ENCODE data around the gene STARD10.
"Not testable (repeated sequence)": the region's sequence is repeated elsewhere in the genome, so short reads cannot be mapped to it uniquely, and the experiment has no call there.

The STARD10 gene

GRCh38 chr11:72829884-72830533 is 36.2 kb upstream of the STARD10 start:
- Histone ChIP-seq H3K27me3 (ENCODE audit: insufficient read depth, poor library complexity, severe bottlenecking) (no peaks in the 10 kb centered on the region), H3K9me3 (ENCODE audit: severe bottlenecking) (no peaks in the 10 kb centered on the region), H3K36me3 (ENCODE audit: low read depth) (peaks cover 5% of the 10 kb centered on the region), H3K4me1 (ENCODE audit: insufficient read depth, poor library complexity, severe bottlenecking) (peaks cover 5% of the 10 kb centered on the region), H3K4me3 (ENCODE audit: severe bottlenecking) (no peak overlapping the region), H3K27ac (ENCODE audit: poor library complexity, severe bottlenecking) (no peak overlapping the region)
- TF ChIP-seq, protein P1, sequence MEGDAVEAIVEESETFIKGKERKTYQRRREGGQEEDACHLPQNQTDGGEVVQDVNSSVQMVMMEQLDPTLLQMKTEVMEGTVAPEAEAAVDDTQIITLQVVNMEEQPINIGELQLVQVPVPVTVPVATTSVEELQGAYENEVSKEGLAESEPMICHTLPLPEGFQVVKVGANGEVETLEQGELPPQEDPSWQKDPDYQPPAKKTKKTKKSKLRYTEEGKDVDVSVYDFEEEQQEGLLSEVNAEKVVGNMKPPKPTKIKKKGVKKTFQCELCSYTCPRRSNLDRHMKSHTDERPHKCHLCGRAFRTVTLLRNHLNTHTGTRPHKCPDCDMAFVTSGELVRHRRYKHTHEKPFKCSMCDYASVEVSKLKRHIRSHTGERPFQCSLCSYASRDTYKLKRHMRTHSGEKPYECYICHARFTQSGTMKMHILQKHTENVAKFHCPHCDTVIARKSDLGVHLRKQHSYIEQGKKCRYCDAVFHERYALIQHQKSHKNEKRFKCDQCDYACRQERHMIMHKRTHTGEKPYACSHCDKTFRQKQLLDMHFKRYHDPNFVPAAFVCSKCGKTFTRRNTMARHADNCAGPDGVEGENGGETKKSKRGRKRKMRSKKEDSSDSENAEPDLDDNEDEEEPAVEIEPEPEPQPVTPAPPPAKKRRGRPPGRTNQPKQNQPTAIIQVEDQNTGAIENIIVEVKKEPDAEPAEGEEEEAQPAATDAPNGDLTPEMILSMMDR (IDR thresholded peaks at IDR 0.05; ENCODE audit: poor library complexity, severe bottlenecking), result no peak
- ATAC-seq (ENCODE audit: low read depth) (no peak), DNase-seq (ENCODE audit: low spot score) (no peak)

GRCh38 chr11:72829178-72829577 is 35.3 kb upstream of the STARD10 start:
- no peak overlapping the region for H3K27ac ChIP-seq (ENCODE audit: poor library complexity, severe bottlenecking)
- DNase-seq (ENCODE audit: low spot score) (no peak), ATAC-seq (ENCODE audit: low read depth) (no peak)
- no peak overlapping the region for H3K4me3 ChIP-seq (ENCODE audit: severe bottlenecking)
- H3K36me3 ChIP-seq (ENCODE audit: low read depth), result peaks cover 5% of the 10 kb centered on the region
- no peaks in the 10 kb centered on the region for H3K27me3 ChIP-seq (ENCODE audit: insufficient read depth, poor library complexity, severe bottlenecking)
- H3K4me1 ChIP-seq (ENCODE audit: insufficient read depth, poor library complexity, severe bottlenecking), result peaks cover 5% of the 10 kb centered on the region
- TF ChIP-seq, protein P1 (IDR thresholded peaks at IDR 0.05; ENCODE audit: poor library complexity, severe bottlenecking), result no peak
- H3K9me3 ChIP-seq (ENCODE audit: severe bottlenecking), result no peaks in the 10 kb centered on the region

DNA sequence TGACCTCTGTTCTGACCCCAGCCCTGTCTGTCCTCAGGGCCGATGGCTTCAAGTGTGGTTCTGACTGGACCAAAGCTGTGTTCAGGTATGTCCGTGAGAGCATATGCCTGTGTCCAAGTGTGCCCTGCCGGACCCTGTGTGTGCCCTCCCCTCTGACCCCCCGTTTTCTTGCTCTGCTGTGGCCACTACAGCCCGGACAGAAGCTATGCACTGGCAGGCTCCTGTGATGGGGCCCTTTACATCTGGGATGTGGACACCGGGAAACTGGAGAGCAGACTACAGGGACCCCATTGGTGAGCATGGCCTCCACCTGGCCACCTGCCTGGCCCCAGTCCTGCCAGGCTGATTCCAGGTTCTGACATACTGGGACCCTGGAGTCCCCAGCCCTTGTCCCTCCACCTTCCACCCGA is 34.9 kb upstream of the STARD10 start:
- TF ChIP-seq, protein P1 (IDR thresholded peaks at IDR 0.05; ENCODE audit: poor library complexity, severe bottlenecking), result no peak
- Histone ChIP-seq H3K36me3 (ENCODE audit: low read depth) (peaks cover 5% of the 10 kb centered on the region), H3K27me3 (ENCODE audit: insufficient read depth, poor library complexity, severe bottlenecking) (no peaks in the 10 kb centered on the region), H3K4me3 (ENCODE audit: severe bottlenecking) (no peak overlapping the region), H3K27ac (ENCODE audit: poor library complexity, severe bottlenecking) (no peak overlapping the region), H3K4me1 (ENCODE audit: insufficient read depth, poor library complexity, severe bottlenecking) (peaks cover 5% of the 10 kb centered on the region), H3K9me3 (ENCODE audit: severe bottlenecking) (no peaks in the 10 kb centered on the region)
- DNase-seq (ENCODE audit: low spot score) (no peak), ATAC-seq (ENCODE audit: low read depth) (no peak)

- H3K36me3 ChIP-seq (ENCODE audit: low read depth), result peaks cover 5% of the 10 kb centered on the region
- peaks cover 5% of the 10 kb centered on the region for H3K4me1 ChIP-seq (ENCODE audit: insufficient read depth, poor library complexity, severe bottlenecking)
- H3K27ac ChIP-seq (ENCODE audit: poor library complexity, severe bottlenecking), result no peak overlapping the region
- no peaks in the 10 kb centered on the region for H3K9me3 ChIP-seq (ENCODE audit: severe bottlenecking)
- H3K4me3 ChIP-seq (ENCODE audit: severe bottlenecking), result no peak overlapping the region
- DNase-seq (ENCODE audit: low spot score), result no peak
- TF ChIP-seq, protein P1 (IDR thresholded peaks at IDR 0.05; ENCODE audit: poor library complexity, severe bottlenecking), result no peak
- H3K27me3 ChIP-seq (ENCODE audit: insufficient read depth, poor library complexity, severe bottlenecking), result no peaks in the 10 kb centered on the region
- no peak for ATAC-seq (ENCODE audit: low read depth)
Observed at GRCh38 chr11:72828081-72828567, 34.3 kb upstream of the STARD10 start.

DNA sequence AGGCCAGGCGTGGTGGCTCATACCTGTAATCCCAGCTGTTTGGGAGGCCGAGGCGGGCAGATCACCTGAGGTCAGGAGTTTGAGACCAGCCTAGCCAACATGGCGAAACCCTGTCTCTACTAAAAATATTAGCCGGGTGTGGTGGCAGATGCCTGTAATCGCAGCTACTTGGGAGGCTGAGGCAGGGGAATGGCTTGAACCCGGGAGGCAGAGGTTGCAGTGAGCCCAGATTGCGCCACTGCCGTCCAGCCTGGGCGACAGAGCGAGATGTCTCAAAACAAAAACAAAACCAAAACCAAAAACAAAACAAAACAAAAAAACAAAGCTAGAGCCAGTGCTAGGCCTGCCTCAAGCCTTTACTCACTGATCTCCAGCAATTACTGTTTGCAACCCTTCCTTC is 33.8 kb upstream of the STARD10 start:
- H3K9me3 ChIP-seq (ENCODE audit: severe bottlenecking); H3K36me3 ChIP-seq (ENCODE audit: low read depth); H3K4me1 ChIP-seq (ENCODE audit: insufficient read depth, poor library complexity, severe bottlenecking); DNase-seq (ENCODE audit: low spot score); H3K4me3 ChIP-seq (ENCODE audit: severe bottlenecking); H3K27ac ChIP-seq (ENCODE audit: poor library complexity, severe bottlenecking); H3K27me3 ChIP-seq (ENCODE audit: insufficient read depth, poor library complexity, severe bottlenecking); ATAC-seq (ENCODE audit: low read depth): not testable (repeated sequence)
